Keratinocyte (primary cell): ENCODE results near the gene DNAAF8. TPM values are rescaled to one million over a fixed set of nuclear protein-coding genes. Genes with fewer than 3 reads are reported as not detected.

ENCODE experiments used
- DNase-seq: peaks from one replicate; pipeline ENCODE4 v3.0.0-alpha.2; 2011; ENCODE audit warnings: low read depth, missing footprints, low spot score
- FAIRE-seq: peaks from 2 replicates; lab custom pipeline; 2011; peaks lifted over from hg19 to GRCh38; lab: Jason Lieb, UNC
- H2AFZ ChIP-seq: 2 replicates; pipeline ENCODE4 v1.6.0; 2012; ENCODE audit warnings: low read length, control low read depth, inconsistent platforms; ENCODE audit not compliant: control insufficient read depth
- H3K27ac ChIP-seq: 2 replicates; pipeline ENCODE4 v1.5.1; 2011; ENCODE audit warnings: low read length; ENCODE audit not compliant: control insufficient read depth, insufficient read depth
- H3K27me3 ChIP-seq: 3 replicates; pipeline ENCODE4 v1.6.0; 2011; ENCODE audit warnings: low read length; ENCODE audit not compliant: control insufficient read depth, insufficient read depth; ENCODE audit errors: extremely low read depth
- H3K36me3 ChIP-seq, 2 experiments: 2 replicates in 1 of 2; 3 replicates in 1 of 2; pipeline ENCODE4 v1.5.1; 2011; ENCODE audit warnings: low read length in 2 of 2, mild to moderate bottlenecking in 1 of 2; ENCODE audit not compliant: control insufficient read depth in 2 of 2, insufficient read depth in 2 of 2; ENCODE audit errors: extremely low read depth in 1 of 2
- H3K4me1 ChIP-seq: 3 replicates; pipeline ENCODE4 v1.5.1; 2011; ENCODE audit warnings: low read length; ENCODE audit not compliant: control insufficient read depth, insufficient read depth; ENCODE audit errors: extremely low read depth
- H3K4me2 ChIP-seq: 3 replicates; pipeline ENCODE4 v1.6.0; 2011; ENCODE audit warnings: low read depth, low read length; ENCODE audit not compliant: control insufficient read depth, insufficient read depth; ENCODE audit errors: extremely low read depth
- H3K4me3 ChIP-seq, 3 experiments: fragments of 200-600 bp in 1 of 3; sonication (generic) in 1 of 3; 2 replicates in 2 of 3; 3 replicates in 1 of 3; pipeline ENCODE4 v1.5.1; 2011 to 2016; ENCODE audit warnings: low read length in 3 of 3, mild to moderate bottlenecking in 3 of 3, control low read depth in 2 of 3, inconsistent platforms in 1 of 3, low read depth in 1 of 3, mixed read lengths in 1 of 3, mixed run types in 1 of 3, moderate library complexity in 1 of 3; ENCODE audit not compliant: control insufficient read depth in 2 of 3, insufficient read depth in 2 of 3; ENCODE audit errors: extremely low read depth in 1 of 3
- H3K79me2 ChIP-seq: 2 replicates; pipeline ENCODE4 v1.6.0; 2012; ENCODE audit warnings: low read length; ENCODE audit not compliant: control insufficient read depth, insufficient read depth
- H3K9ac ChIP-seq: 3 replicates; pipeline ENCODE4 v1.6.0; 2011; ENCODE audit warnings: low read length; ENCODE audit not compliant: control insufficient read depth, insufficient read depth; ENCODE audit errors: extremely low read depth
- H3K9me1 ChIP-seq: 3 replicates; pipeline ENCODE4 v1.6.0; 2011; ENCODE audit warnings: low read length; ENCODE audit not compliant: control insufficient read depth, insufficient read depth; ENCODE audit errors: extremely low read depth
- H3K9me3 ChIP-seq: 2 replicates; pipeline ENCODE4 v1.5.1; 2012; ENCODE audit warnings: low read depth, low read length; ENCODE audit not compliant: control insufficient read depth
- H4K20me1 ChIP-seq: 3 replicates; pipeline ENCODE4 v1.6.0; 2011; ENCODE audit warnings: low read length; ENCODE audit not compliant: control insufficient read depth, insufficient read depth; ENCODE audit errors: extremely low read depth
- CTCF ChIP-seq, 3 experiments: IDR thresholded peaks in 1 of 3; conservative IDR thresholded peaks in 1 of 3; optimal IDR thresholded peaks in 1 of 3; 2 replicates in 2 of 3; 3 replicates in 1 of 3; pipeline versions ENCODE3 to v1.5.1; 2011; ENCODE audit warnings: low read length in 3 of 3, mild to moderate bottlenecking in 3 of 3, moderate library complexity in 2 of 3, control low read depth in 1 of 3, inconsistent platforms in 1 of 3; ENCODE audit not compliant: insufficient read depth in 2 of 3; ENCODE audit errors: extremely low read depth in 1 of 3
- EZH2 ChIP-seq: IDR thresholded peaks from one replicate; pipeline ENCODE4 v1.6.1; 2012; ENCODE audit warnings: inconsistent platforms, mild to moderate bottlenecking, low read length, moderate library complexity
- dilution Hi-C: fragments of 300-500 bp; cut with MboI; formaldehyde crosslinking; loops from one replicate; pipeline ENCODE4 v1.7.0; 2020; ENCODE audit warnings: low sequenced_read_pairs; ENCODE audit not compliant: extremely low pct_ligation_motif_present
- polyA plus RNA-seq, 5 experiments: library from polyadenylated mRNA; depleted of rRNA in 3 of 5; stranded (reverse) in 3 of 5; stranded (forward) in 1 of 5; unstranded in 1 of 5; fragments of >200 nt; gene quantifications; 1 replicate in 1 of 5; 2 replicates in 3 of 5; 3 replicates in 1 of 5; pipeline versions ENCODE4 v1.2.1 to v1.2.3, GENCODE V29; 2011 to 2012; ENCODE audit warnings: missing spikeins in 2 of 5, low read depth in 1 of 5, low replicate concordance in 1 of 5

DNAAF8 gene
- polyA plus RNA-seq, 1 donor (not counting 4 experiments of a cell fraction or from before 2014, with no cell fraction given) = 0.26 TPM

GRCh38 chr16:4692460-4693295, 41.7 kb upstream of the DNAAF8 start:
- Histone ChIP-seq H3K27ac (no peak overlapping the region), H4K20me1 (no peaks in the 10 kb centered on the region), H3K9ac (peak overlapping the region; percentile 42), H2AFZ (peak overlapping the region; percentile 56), H3K79me2 (no peaks in the 10 kb centered on the region), H3K4me3 (peak overlapping the region; percentile 46 to 76 (median 59)), H3K9me3 (no peaks in the 10 kb centered on the region), H3K4me2 (peak overlapping the region; percentile 79), H3K4me1 (peaks cover 5% of the 10 kb centered on the region), H3K9me1 (no peaks in the 10 kb centered on the region), H3K27me3 (no peaks in the 10 kb centered on the region), H3K36me3 (peaks cover 4 to 22% of the 10 kb centered on the region in 2 experiments)
- FAIRE-seq (no peak), DNase-seq (no peak)
- dilution Hi-C loops = no loop called here
- TF ChIP-seq CTCF (optimal IDR thresholded peaks at IDR 0.05 in 1 of 3, IDR thresholded peaks at IDR 0.05 in 1 of 3, conservative IDR thresholded peaks at IDR 0.05 in 1 of 3; ENCODE audit: extremely low read depth in 1 of 3, insufficient read depth in 2 of 3, low read length in 3 of 3) (no peak), EZH2 (no peak)

- Histone ChIP-seq H3K79me2 (no peaks in the 10 kb centered on the region), H3K4me1 (peaks cover 5% of the 10 kb centered on the region), H4K20me1 (no peaks in the 10 kb centered on the region), H3K27me3 (no peaks in the 10 kb centered on the region), H3K9me3 (no peaks in the 10 kb centered on the region), H3K4me3 (peak within 1 kb of the TSS; percentile 76 to 81 (median 80)), H3K27ac (peak within 1 kb of the TSS; percentile 40), H3K9ac (peak within 1 kb of the TSS; percentile 77), H3K36me3 (peaks cover 6 to 20% of the 10 kb centered on the region in 2 experiments), H3K4me2 (peak within 1 kb of the TSS; percentile 79), H2AFZ (peak within 1 kb of the TSS; percentile 56), H3K9me1 (no peaks in the 10 kb centered on the region)
- TF ChIP-seq CTCF (optimal IDR thresholded peaks at IDR 0.05 in 1 of 3, IDR thresholded peaks at IDR 0.05 in 1 of 3, conservative IDR thresholded peaks at IDR 0.05 in 1 of 3; ENCODE audit: extremely low read depth in 1 of 3, insufficient read depth in 2 of 3, low read length in 3 of 3) (peak in 1 of 3 experiments; percentile 12), EZH2 (no peak)
- DNase-seq = peak; percentile 40
- FAIRE-seq = peak; percentile 80
- dilution Hi-C loops = no loop called here
These were observed 40.9 kb upstream of the DNAAF8 start, which contains the start of gene NUDT16L1 for GRCh38 chr16:4693296-4693955. Gene NUDT16L1 (plus strand): TSS chr16:4693562. CDS start chr16:4693727, 165 bp downstream.
